ENCODE measurements around the gene TRIM72.

Gene TRIM72

GRCh38 chr16:31271621-31272190 lies 57.8 kb downstream of the TRIM72 start:
- Histone ChIP-seq H3K36me3 (ENCODE audit: control insufficient read depth in 1 of 2, insufficient read depth in 2 of 2, low read depth in 1 of 2, low read length in 2 of 2) (no peaks in the 10 kb centered on the region), H4K91ac (ENCODE audit: low read length) (no peak overlapping the region), H3K79me1 (replicated peaks; ENCODE audit: low read length, poor library complexity, severe bottlenecking) (no peaks in the 10 kb centered on the region), H2AK5ac (ENCODE audit: low read length, severe bottlenecking) (no peak overlapping the region), H3K4me2 (ENCODE audit: low read length, poor library complexity, severe bottlenecking) (no peak overlapping the region), H3K18ac (ENCODE audit: low read depth in 1 of 2, low read length in 2 of 2) (no peak overlapping the region), H3K27ac (ENCODE audit: low read length, poor library complexity, severe bottlenecking) (no peak overlapping the region), H2BK120ac (ENCODE audit: low read depth, low read length) (no peak overlapping the region), H3K23ac (ENCODE audit: low read length in 2 of 2) (no peak overlapping the region), H2BK12ac (ENCODE audit: low read length in 2 of 2) (no peak overlapping the region), H2AFZ (ENCODE audit: low read depth, low read length) (no peak overlapping the region), H3K4me3 (ENCODE audit: insufficient read depth in 1 of 2, low read depth in 1 of 2, low read length in 2 of 2) (no peak overlapping the region), H2BK5ac (ENCODE audit: low read depth, low read length, poor library complexity, severe bottlenecking) (no peak overlapping the region), H3K14ac (ENCODE audit: low read length in 2 of 2) (no peak overlapping the region), H4K8ac (ENCODE audit: low read length) (no peak overlapping the region), H3K4ac (ENCODE audit: low read depth in 1 of 2, low read length in 2 of 2) (no peak overlapping the region), H2BK15ac (ENCODE audit: low read depth, poor library complexity, severe bottlenecking) (no peak overlapping the region), H3K27me3 (ENCODE audit: control insufficient read depth in 1 of 2, insufficient read depth in 1 of 2, low read length in 2 of 2) (peaks cover 3 to 26% of the 10 kb centered on the region in 2 experiments), H3K9me3 (ENCODE audit: control insufficient read depth, low read length) (no peaks in the 10 kb centered on the region), H3K9ac (ENCODE audit: low read length) (no peak overlapping the region), H3K4me1 (ENCODE audit: control insufficient read depth, insufficient read depth, low read depth, low read length) (no peaks in the 10 kb centered on the region)
- 82% methylated on average over 15 of the region's 16 CpGs for WGBS
- no peak for DNase-seq

- Histone ChIP-seq H3K14ac (ENCODE audit: low read length in 2 of 2) (no peak overlapping the region), H2BK120ac (ENCODE audit: low read depth, low read length) (no peak overlapping the region), H3K9ac (ENCODE audit: low read length) (no peak overlapping the region), H3K27ac (ENCODE audit: low read length, poor library complexity, severe bottlenecking) (no peak overlapping the region), H4K91ac (ENCODE audit: low read length) (no peak overlapping the region), H3K4me3 (ENCODE audit: insufficient read depth in 1 of 2, low read depth in 1 of 2, low read length in 2 of 2) (no peak overlapping the region), H3K36me3 (ENCODE audit: control insufficient read depth in 1 of 2, insufficient read depth in 2 of 2, low read depth in 1 of 2, low read length in 2 of 2) (no peaks in the 10 kb centered on the region), H3K27me3 (ENCODE audit: control insufficient read depth in 1 of 2, insufficient read depth in 1 of 2, low read length in 2 of 2) (peaks cover 0 to 16% of the 10 kb centered on the region in 2 experiments), H3K4ac (ENCODE audit: low read depth in 1 of 2, low read length in 2 of 2) (no peak overlapping the region), H3K23ac (ENCODE audit: low read length in 2 of 2) (no peak overlapping the region), H3K4me2 (ENCODE audit: low read length, poor library complexity, severe bottlenecking) (no peak overlapping the region), H3K4me1 (ENCODE audit: control insufficient read depth, insufficient read depth, low read depth, low read length) (no peaks in the 10 kb centered on the region), H4K8ac (ENCODE audit: low read length) (no peak overlapping the region), H3K79me1 (replicated peaks; ENCODE audit: low read length, poor library complexity, severe bottlenecking) (no peaks in the 10 kb centered on the region), H2AK5ac (ENCODE audit: low read length, severe bottlenecking) (no peak overlapping the region), H2BK12ac (ENCODE audit: low read length in 2 of 2) (no peak overlapping the region), H2BK15ac (ENCODE audit: low read depth, poor library complexity, severe bottlenecking) (no peak overlapping the region), H3K9me3 (ENCODE audit: control insufficient read depth, low read length) (no peaks in the 10 kb centered on the region), H2BK5ac (ENCODE audit: low read depth, low read length, poor library complexity, severe bottlenecking) (no peak overlapping the region), H2AFZ (ENCODE audit: low read depth, low read length) (no peak overlapping the region), H3K18ac (ENCODE audit: low read depth in 1 of 2, low read length in 2 of 2) (no peak overlapping the region)
- WGBS = 91% methylated on average over 5 of the region's 7 CpGs
- no peak for DNase-seq
Observed at GRCh38 chr16:31273187-31273586, 59.3 kb downstream of the TRIM72 start.

- Histone ChIP-seq H2BK5ac (ENCODE audit: low read depth, low read length, poor library complexity, severe bottlenecking) (no peak overlapping the region), H3K23ac (ENCODE audit: low read length in 2 of 2) (no peak overlapping the region), H4K8ac (ENCODE audit: low read length) (no peak overlapping the region), H2BK12ac (ENCODE audit: low read length in 2 of 2) (no peak overlapping the region), H3K27ac (ENCODE audit: low read length, poor library complexity, severe bottlenecking) (no peak overlapping the region), H4K91ac (ENCODE audit: low read length) (no peak overlapping the region), H3K4ac (ENCODE audit: low read depth in 1 of 2, low read length in 2 of 2) (no peak overlapping the region), H2AK5ac (ENCODE audit: low read length, severe bottlenecking) (no peak overlapping the region), H3K9ac (ENCODE audit: low read length) (peak overlapping the region; percentile 24), H2AFZ (ENCODE audit: low read depth, low read length) (no peak overlapping the region), H3K4me2 (ENCODE audit: low read length, poor library complexity, severe bottlenecking) (no peak overlapping the region), H3K79me1 (replicated peaks; ENCODE audit: low read length, poor library complexity, severe bottlenecking) (no peaks in the 10 kb centered on the region), H3K27me3 (ENCODE audit: control insufficient read depth in 1 of 2, insufficient read depth in 1 of 2, low read length in 2 of 2) (peaks cover 0 to 12% of the 10 kb centered on the region in 2 experiments), H3K4me1 (ENCODE audit: control insufficient read depth, insufficient read depth, low read depth, low read length) (no peaks in the 10 kb centered on the region), H3K14ac (ENCODE audit: low read length in 2 of 2) (no peak overlapping the region), H3K18ac (ENCODE audit: low read depth in 1 of 2, low read length in 2 of 2) (no peak overlapping the region), H2BK15ac (ENCODE audit: low read depth, poor library complexity, severe bottlenecking) (no peak overlapping the region), H2BK120ac (ENCODE audit: low read depth, low read length) (no peak overlapping the region), H3K9me3 (ENCODE audit: control insufficient read depth, low read length) (no peaks in the 10 kb centered on the region), H3K36me3 (ENCODE audit: control insufficient read depth in 1 of 2, insufficient read depth in 2 of 2, low read depth in 1 of 2, low read length in 2 of 2) (no peaks in the 10 kb centered on the region), H3K4me3 (ENCODE audit: insufficient read depth in 1 of 2, low read depth in 1 of 2, low read length in 2 of 2) (no peak overlapping the region)
- DNase-seq = no peak
- 72% methylated on average over 3 of the region's 3 CpGs for WGBS
Observed at GRCh38 chr16:31273676-31274075, 59.8 kb downstream of the TRIM72 start.

- H4K91ac ChIP-seq (ENCODE audit: low read length) = no peak overlapping the region
- no peak for DNase-seq
- no peak overlapping the region for H3K4me3 ChIP-seq (ENCODE audit: insufficient read depth in 1 of 2, low read depth in 1 of 2, low read length in 2 of 2)
- 75% methylated on average over 15 of the region's 15 CpGs for WGBS
- no peaks in the 10 kb centered on the region for H3K79me1 ChIP-seq (replicated peaks; ENCODE audit: low read length, poor library complexity, severe bottlenecking)
- no peak overlapping the region for H3K27ac ChIP-seq (ENCODE audit: low read length, poor library complexity, severe bottlenecking)
- H3K9me3 ChIP-seq (ENCODE audit: control insufficient read depth, low read length) = no peaks in the 10 kb centered on the region
- H3K14ac ChIP-seq (ENCODE audit: low read length in 2 of 2) = no peak overlapping the region
- H3K18ac ChIP-seq (ENCODE audit: low read depth in 1 of 2, low read length in 2 of 2) = no peak overlapping the region
- H3K27me3 ChIP-seq (ENCODE audit: control insufficient read depth in 1 of 2, insufficient read depth in 1 of 2, low read length in 2 of 2) = peaks cover 0 to 4% of the 10 kb centered on the region in 2 experiments
- H2BK5ac ChIP-seq (ENCODE audit: low read depth, low read length, poor library complexity, severe bottlenecking) = no peak overlapping the region
- H3K23ac ChIP-seq (ENCODE audit: low read length in 2 of 2) = no peak overlapping the region
- no peak overlapping the region for H4K8ac ChIP-seq (ENCODE audit: low read length)
- H2BK15ac ChIP-seq (ENCODE audit: low read depth, poor library complexity, severe bottlenecking) = no peak overlapping the region
- no peaks in the 10 kb centered on the region for H3K36me3 ChIP-seq (ENCODE audit: control insufficient read depth in 1 of 2, insufficient read depth in 2 of 2, low read depth in 1 of 2, low read length in 2 of 2)
- H2BK12ac ChIP-seq (ENCODE audit: low read length in 2 of 2) = no peak overlapping the region
- no peaks in the 10 kb centered on the region for H3K4me1 ChIP-seq (ENCODE audit: control insufficient read depth, insufficient read depth, low read depth, low read length)
- H3K9ac ChIP-seq (ENCODE audit: low read length) = no peak overlapping the region
- no peak overlapping the region for H3K4ac ChIP-seq (ENCODE audit: low read depth in 1 of 2, low read length in 2 of 2)
- H2BK120ac ChIP-seq (ENCODE audit: low read depth, low read length) = no peak overlapping the region
- no peak overlapping the region for H3K4me2 ChIP-seq (ENCODE audit: low read length, poor library complexity, severe bottlenecking)
- H2AFZ ChIP-seq (ENCODE audit: low read depth, low read length) = no peak overlapping the region
- no peak overlapping the region for H2AK5ac ChIP-seq (ENCODE audit: low read length, severe bottlenecking)
Observed at GRCh38 chr16:31274831-31275816, 61.2 kb downstream of the TRIM72 start.

Measured in mesenchymal stem cell (in vitro differentiated cells and primary cell).